NCI-H187 (cell line): ENCODE measurements around the gene ATP5PF.
A peak's percentile ranks its signal among the peaks of the same experiment; 100 is the strongest.
"Not testable (repeated sequence)": the region's sequence is repeated elsewhere in the genome, so short reads cannot be mapped to it uniquely, and the experiment has no call there.

ENCODE experiments used
- DNase-seq, 2 experiments: peaks; one replicate each; lab custom pipeline; 2025; lab: John Stamatoyannopoulos, UW

Gene ATP5PF, protein sequence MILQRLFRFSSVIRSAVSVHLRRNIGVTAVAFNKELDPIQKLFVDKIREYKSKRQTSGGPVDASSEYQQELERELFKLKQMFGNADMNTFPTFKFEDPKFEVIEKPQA

DNA sequence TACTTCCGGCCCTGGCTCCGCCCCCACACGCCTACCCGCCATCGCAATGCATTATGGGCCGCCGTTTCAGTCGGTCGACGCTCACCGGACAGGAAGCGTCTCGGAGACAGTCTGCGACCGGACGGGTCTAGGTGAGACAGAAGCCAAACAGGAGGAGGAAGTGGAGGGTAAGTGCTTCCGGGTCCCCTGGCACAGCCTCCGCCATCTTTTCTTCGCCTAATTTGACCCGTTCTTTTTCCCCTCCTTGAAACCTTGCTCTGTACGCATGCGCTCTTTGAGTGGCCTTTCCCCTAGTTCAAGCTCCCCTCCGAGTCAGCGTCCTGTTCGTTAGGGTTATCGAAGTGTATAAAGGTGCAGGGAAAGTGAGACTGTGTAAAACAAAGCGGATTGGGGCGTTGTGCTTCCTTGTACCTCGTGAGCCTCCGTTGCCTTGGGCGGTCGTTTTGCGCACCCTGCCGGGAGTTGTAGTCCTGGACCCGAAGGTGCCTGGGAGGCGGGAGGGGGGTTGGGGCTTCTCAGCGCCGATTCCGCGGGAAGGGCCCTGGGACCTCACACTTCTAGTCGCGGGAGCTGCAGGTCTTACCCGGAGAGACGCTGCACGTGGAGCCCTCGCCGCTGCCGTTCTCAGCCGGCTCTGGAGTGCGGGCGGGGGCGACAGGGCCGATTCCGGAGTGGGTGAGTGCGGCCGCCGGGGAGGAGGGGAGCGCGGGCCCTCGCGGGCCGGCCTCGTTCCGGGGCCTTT is at the start of gene ATP5PF, which contains the start of gene GABPA:
Gene ATP5PF (minus strand): TSS at position 1 of the 742 bp plus-strand sequence. CDS start 5,110 bp downstream, outside the sequence.
Gene GABPA (plus strand): TSS at position 69 of the 742 bp plus-strand sequence. CDS start 6,627 bp downstream, outside the sequence.
- DNase-seq, result peak; percentile 92 to 95

DNA sequence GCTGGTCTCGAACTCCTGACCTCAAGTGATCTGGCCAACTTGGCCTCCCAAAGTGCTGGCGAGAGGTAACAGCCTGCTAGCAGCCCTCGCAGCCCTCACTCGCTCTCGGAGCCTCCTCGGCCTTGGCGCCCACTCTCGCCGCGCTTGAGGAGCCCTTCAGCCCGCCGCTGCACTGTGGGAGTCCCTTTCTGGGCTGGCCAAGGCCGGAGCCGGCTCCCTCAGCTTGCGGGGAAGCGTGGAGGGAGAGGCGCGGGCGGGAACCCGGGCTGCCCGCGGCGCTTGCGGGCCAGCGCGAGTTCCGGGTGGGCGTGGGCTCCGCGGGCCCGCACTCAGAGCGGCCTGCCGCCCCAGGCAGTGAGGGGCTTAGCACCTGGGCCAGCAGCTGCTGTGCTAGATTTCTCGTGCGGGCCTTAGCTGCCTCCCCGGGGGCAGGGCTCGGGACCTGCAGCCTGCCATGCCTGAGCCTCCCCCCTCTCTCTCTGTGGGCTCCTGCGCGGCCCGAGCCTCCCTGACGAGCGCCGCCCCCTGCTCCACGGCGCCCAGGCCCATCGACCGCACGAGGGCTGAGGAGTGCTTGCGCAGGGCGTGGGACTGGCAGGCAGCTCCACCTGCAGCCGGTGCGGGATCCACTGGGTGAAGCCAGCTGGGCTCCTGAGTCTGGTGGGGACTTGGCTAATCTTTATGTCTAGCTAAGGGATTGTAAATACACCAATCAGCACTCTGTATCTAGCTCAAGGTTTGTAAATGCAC is 43.6 kb upstream of the ATP5PF start:
- DNase-seq, result not testable (repeated sequence)

DNA sequence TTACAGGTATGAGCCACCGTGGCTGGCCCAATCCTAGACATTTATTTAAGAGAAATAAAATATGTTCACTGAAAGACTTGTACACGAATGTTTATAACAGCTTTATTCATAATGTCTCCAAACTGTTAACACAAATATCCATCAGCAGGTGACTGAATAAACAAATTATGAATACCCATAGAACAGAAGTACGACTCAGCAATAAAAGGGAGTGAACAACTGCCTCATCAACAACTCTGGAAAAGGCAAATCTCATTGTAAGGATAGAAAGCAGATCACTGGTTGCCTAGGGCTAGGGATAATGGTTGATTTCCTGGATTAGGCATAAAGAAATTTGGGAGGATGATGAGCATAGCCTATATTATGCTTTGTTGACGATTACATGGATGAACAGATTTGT is 41.7 kb upstream of the ATP5PF start:
- DNase-seq, result no peak

DNA sequence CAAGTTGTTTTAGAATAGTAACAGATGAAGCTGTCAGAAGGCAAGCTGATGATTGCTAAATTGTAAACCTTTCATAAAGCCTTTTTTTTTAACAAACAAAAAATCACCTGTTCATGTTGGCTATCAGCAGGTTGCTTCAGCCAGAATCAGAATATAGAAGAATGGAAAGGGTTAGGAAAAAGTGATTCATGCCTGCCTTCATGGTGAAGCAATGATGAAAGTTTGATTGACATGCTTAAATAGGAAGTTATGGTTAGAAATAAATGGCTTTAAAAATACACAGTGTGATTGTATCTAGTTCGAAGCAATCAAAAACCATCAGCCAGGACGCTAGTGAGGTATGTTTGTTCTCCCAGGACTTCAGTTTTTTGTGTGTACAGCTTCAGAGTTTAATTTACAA is 38.0 kb upstream of the ATP5PF start:
- DNase-seq, result no peak

DNA sequence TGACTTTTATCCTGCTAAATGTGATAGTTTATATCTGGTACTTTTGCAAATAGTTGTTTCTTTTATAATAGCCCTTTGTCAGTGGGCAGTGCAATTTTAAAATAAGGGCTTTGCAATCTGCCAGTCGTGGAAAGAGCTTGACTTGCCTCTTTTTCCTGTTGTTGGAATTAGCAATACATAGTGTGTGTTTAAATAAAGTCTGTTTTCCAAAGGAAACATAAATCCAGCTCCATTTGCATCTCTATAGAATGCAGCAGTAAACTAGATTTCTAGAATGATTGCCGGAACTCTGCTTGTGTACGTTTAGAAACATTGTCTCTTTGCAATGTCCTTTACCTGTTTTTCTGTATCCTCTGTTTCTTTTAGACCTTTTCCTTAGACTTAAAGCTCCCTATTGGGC is 33.2 kb upstream of the ATP5PF start:
- no peak for DNase-seq

DNA sequence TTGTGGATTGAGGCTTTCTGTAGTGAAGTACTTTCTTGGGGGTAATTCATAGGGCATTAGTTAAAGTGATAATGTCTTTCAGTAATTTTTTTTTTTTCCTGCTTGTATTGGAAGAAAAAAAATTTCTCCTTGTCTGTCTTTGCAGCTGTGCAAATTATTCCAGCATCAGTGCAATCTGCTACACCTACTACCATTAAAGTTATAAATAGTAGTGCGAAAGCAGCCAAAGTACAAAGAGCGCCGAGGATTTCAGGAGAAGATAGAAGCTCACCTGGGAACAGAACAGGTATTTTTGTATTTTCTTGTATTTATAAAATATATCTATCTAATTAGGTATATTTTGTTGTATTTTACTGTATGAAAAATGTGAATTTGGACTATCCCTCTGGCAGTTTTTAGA is 29.4 kb upstream of the ATP5PF start:
- no peak for DNase-seq

DNA sequence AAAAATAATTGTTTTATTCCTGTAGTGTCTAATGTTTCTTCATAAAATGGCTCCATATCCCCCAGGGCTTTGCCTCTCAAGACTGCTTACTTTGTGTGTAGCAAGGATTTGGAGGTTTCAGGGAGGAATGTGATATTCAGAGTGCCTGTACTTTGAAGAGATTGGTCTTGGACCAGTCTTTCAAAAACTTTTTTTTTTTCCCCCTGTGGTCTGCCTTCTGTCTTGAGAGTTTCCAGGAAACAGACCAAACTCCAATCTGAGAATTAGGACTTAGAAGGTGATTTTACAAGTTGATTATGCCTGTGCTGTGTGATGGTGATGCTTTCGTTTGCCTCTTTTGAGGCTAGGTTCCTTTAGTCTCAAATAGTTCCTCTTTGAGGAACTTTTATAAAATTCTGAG is 26.0 kb upstream of the ATP5PF start:
- no peak for DNase-seq

DNA sequence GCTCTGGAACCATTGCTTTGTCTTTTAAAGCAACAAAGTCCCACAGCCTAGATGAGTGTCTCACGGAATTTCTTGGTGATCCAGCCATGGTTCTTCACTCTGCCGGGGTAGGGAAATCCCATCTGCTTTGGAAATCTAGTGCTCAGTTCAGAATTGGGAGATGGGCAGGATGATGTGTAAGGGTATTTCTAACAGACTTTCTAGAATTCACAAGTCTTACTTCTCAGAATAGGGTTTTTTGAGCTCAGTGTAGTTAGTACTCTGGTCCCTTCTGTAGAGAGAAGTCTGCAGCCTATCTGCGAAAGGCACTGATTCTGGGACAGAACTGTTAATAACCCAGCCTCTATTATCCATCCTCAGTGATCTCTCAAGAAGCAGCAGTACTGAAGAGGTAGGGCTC is 25.4 kb upstream of the ATP5PF start:
- DNase-seq, result no peak

DNA sequence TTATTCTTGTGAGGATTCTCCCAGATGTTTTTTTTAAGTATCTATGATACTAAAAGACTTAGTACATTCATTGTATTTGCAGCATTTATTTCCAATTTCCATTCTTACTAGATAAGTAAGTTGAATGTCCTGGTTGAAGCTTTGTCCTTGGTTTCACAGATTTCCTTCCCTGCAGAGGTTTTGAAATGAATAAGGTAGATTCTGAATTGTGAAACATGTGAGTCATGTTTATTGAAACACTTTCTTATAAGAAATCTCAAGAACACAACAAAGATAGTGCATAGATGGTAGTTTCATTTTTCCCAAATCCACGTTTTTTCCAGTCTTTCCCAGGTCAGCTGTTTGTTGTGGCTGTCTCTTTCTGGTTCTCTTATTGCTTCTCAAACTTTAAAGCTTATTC is 24.9 kb upstream of the ATP5PF start:
- no peak for DNase-seq

DNA sequence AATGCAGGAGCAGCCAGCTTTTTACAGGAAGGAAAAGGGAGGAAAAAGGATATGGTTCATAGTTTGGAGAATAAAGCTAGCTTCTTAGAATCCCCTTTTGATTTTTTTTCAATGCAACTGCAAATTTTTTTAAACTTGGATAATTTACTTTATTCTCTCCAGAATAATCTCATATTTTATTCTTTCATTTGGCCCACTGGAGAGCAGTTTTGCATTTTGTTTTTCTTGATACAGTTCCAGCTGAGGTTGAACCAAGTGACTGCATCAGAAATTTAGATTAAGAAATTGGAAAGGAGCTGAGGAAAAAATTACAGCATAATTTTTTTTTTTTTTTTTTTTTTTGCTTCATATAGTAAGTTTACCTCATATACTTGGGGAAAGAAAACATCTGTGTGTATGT is 22.8 kb upstream of the ATP5PF start:
- DNase-seq, result no peak

DNA sequence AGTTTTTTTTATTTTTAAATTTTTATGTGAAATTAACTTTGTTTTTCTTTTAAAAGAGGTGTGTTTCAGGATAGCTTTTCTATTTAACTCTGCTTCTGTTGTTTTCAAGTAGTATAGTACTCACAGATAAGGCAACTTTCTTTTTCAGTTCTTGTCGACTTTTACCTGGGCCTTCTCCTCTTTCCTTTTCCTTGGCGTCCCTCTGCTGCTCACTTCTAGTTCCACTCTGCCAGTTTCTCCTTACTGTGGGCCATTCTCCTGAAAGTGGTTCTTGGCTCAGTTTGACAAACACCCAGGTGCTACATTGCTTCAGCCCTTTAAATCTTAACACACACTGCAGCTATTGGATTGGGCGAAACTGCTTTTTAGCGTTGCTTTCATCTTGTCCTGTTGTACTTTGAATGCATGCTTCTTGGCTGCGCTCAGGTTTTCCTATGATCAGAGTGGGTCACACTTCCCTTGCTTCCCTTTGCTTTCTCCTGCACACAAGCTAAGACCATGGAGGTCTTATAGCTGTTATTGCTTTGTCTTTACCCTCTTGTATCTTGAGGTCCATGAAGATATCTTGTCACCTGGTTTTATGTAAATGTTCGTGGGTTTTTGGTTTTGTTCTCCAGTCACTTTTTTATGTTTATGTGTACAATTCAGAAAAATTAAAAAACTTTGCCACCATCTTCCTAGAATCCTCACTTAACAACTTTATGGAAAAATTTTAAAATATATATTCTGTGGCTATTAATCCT is 21.7 kb upstream of the ATP5PF start:
- DNase-seq, result no peak

DNA sequence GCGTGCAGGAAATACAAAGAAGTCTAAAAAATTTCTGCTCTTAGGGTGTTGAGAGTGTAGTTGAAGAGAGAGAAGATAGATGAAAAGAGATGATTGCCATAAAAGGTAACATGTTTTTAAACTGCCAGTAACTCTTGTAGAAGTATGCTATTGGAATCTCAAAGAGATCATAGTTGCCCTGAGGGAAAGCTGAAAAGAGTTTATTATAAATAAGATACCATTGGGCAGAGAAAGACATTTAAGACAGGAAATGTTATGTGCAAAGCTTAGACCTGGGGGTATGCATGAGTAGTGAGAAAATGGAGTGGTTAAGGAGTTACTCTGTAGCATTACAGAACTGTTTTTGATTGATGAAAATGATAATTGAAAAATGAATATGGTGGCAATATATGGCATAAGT is 17.7 kb upstream of the ATP5PF start:
- no peak for DNase-seq

DNA sequence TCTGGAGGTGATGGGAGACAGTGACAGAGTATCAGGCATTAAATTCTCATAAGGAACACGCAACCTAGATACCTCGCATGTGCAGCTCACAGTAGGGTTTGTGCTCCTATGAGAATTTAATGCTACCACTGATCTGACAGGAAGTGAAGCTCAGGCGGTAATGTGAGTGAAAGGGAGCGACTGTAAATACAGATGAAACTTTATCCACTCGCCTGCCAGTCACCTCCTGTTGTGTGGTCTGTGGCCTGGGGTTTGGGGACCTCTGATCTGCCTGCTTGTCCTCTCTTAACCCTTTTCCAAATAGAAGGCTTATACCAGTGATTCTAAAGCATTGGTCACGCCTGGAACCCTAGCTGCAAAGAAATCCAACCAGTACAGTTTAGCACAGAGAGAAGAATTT is 15.4 kb upstream of the ATP5PF start:
- no peak for DNase-seq

DNA sequence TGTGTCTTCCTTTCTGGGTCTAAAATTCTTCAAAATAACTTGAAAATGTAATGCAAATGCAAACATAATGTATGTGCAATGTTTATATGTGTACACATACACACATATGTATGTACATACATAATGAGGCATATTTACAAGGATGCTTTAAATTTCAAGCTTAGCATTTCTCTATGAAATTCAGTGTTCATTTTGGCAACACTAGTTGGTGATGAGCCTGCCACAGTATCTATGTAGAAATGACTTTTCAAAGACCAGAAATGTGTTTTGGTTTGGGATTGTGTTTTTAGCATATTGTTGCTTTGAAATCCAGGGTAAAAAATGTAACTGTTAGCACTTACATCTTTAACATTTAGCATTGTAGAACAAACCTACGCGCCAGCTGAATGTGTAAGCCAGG is 10.2 kb upstream of the ATP5PF start:
- DNase-seq, result no peak

DNA sequence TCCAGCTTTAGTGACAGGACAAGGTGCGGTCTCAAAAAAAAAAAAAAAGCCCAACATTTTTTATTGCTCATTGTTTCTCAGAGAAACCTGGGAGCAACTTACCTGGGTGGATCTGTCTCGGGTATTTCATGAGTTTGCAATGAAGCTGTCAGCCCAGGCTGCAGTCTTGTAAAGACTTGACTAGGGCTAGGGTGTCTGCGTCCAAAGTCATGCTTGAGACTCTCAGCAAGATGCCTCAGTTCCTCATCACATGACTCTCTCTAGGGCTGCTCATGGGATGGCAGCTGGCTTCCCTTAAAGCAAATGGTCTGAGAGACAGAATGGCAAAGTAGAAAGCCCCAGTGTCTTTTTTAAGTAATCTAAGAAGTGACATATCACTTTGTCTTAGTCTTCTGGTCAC is 8.2 kb upstream of the ATP5PF start:
- no peak for DNase-seq

DNA sequence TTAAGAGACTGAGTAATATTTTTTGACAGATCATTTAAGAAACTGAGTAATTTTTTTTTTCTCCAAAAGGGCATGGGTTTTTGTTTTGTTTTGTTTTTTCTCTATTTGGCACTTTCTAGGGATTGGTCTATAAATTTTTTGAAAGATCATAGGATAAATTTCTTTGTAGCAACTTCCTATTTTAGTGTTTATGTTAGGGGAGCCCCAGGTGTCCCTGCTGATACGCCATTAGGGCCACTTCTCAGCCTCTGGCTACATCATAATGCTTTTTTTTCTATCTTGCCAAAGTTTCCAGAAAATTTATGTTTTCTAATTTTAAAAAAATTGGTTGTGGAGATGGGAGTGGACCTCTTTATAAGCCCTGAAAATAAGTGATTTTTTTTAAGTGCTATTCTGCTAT is 2.7 kb upstream of the ATP5PF start:
- DNase-seq, result no peak

DNA sequence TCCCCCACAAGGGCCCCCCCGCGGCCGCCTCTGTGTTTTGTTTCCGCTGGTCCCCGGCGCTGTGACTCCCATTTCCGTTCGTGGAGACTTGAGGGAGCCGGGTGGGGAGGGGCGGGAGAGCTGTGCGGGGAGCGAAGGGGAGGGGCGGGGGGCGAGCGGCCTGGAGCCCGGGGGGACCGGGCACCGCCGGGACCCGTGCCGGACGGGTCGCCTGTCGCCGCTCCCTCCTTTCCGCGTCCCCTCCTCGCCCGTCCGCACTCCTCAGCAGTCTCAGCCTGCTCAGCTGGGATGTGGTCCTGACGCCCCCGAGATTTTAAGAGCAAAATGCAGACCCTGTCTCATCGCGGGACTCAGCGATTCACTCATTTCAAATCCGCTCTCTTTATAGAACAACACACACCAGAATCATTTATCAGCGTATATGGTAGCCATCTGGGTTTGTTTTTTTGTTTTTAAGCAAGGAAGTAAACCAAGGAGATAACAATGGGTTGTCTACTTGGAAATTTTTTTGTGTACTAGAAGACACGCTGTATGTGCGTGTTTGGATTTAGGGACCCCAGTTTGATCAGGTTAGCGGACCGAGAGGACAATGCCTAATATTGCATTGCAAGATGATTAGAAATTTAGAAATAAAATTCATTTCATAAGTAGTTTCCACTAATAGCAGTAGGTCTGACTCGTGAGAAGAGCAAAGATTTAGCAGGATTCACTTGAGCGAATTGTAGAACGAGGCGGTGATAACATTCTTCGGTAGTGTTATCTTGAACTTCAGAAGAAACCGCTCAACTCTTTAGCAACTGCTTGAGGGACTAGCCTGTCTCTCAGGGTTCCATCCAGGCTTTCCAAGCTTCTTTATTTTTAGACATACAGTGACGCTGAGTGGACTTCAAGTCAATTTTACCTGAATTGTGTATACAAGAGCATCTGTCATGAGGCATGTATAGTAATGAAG is 1.2 kb upstream of the ATP5PF start:
- peak; percentile 44 to 78 for DNase-seq

DNA sequence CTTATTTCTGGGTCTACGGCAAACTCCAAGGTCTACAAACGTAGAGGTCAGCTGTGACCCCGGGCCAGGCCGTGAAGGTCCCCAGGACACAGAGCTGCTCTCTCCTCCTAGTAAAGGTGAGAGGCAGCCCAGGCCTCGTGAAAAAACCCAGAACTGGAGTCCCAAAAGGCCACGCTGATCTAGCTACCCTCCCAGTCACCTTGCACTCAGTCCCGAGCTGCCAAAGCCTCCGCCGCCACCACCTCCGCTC is 125 bp downstream of the ATP5PF start:
- DNase-seq, result no peak

DNA sequence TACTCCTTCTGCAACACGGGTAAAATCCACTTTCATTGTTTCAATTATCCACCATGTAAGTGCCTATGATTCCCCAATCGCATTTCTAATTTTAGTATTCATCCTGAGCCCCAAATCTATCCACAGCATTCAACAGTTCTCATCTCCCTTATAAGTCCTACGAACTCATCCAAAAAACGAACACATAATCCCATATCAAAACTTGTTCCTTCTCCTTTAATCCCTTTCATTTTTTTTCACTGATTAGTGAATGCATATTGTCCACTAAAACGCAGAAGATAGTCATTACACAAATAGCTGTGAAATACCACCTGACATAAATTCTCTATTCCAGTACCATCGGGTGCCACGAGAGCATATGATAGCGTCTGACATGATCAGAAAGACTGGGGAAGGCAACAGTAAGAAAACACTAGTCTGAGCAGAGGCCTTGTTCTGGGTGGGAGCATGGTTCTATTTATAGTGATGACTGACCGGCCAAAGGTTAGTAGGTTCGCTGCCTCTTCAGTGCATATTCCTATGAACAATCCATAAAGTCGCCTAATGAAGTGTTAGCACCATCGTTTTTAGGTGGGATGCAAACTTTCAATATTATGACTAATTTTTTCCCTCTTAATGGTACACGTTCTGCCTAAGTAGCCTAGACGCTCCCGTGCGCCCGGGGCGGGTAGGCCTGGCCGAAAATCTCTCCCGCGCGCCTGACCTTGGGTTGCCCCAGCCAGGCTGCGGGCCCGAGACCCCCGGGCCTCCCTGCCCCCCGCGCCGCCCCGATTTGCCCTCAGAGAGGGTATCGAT is 648 bp downstream of the ATP5PF start:
- no peak for DNase-seq

DNA sequence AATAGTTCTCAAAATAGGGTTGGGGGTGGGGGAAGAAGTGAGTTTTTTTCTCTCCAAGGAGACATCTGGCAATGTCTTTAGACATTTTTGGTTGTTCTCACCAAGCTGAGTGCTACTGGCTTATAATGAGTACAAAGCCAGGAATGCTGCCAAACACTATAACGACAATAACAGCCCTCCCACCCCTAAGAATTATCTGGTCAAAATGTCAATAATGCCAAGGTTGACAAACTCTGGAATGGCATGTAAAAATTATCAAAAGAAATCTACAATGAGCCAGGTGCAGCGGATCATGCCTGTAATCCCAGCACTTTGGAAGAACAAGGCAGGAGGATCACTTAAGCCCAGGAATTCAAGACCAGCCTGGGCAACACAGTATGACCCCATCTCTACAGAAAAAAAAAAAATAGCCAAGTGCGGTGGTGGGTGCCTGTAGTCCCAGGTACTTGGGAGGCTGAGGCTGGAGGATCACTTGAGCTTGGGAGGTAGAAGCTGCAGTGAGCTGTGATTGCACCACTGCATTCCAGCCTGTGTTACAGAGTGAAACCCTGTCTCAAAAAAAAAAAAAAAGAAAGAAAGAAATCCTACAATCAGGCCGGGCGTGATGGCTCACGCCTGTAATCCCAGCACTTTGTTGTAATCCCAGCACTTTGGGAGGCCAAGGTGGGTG is 2.5 kb downstream of the ATP5PF start:
- no peak for DNase-seq
